HEK293 (cell line): ENCODE data around the gene BIRC7.

Experiments used
- HOXA7 ChIP-seq: sonication (generic); formaldehyde crosslinking; IDR thresholded peaks from 2 replicates; pipeline ENCODE4 v1.8.1; 2022; ENCODE audit warnings: missing genetic modification reagents, borderline replicate concordance
- KLF9 ChIP-seq: fragments of 450-650 bp; formaldehyde crosslinking; IDR thresholded peaks from 2 replicates; pipeline ENCODE4 v1.5.1; 2016; ENCODE audit warnings: missing biosample characterization, missing genetic modification characterization, low read depth
- ZBTB21 ChIP-seq: fragments of 450-650 bp; formaldehyde crosslinking; IDR thresholded peaks from 2 replicates; pipeline ENCODE4 v1.5.1; 2017; ENCODE audit warnings: missing biosample characterization, missing genetic modification characterization
- ZNF138 ChIP-seq: fragments of 450-650 bp; formaldehyde crosslinking; IDR thresholded peaks from 2 replicates; pipeline ENCODE4 v1.5.1; 2016; ENCODE audit warnings: missing biosample characterization, missing genetic modification characterization, borderline replicate concordance
- ZNF274 ChIP-seq, 2 experiments: fragments of 200-500 bp in 1 of 2; fragments of 450-650 bp in 1 of 2; sonication (Bioruptor generic) in 1 of 2; formaldehyde crosslinking in 1 of 2; IDR thresholded peaks; 2 replicates each; pipeline versions ENCODE4 v1.5.1 to v1.6.1; 2014 to 2016; ENCODE audit warnings: borderline replicate concordance in 1 of 2, inconsistent platforms in 1 of 2, low read length in 1 of 2, missing biosample characterization in 1 of 2, missing genetic modification characterization in 1 of 2
- ZNF785 ChIP-seq: fragments of 450-650 bp; formaldehyde crosslinking; IDR thresholded peaks from 2 replicates; pipeline ENCODE4 v1.5.1; 2016; ENCODE audit warnings: missing biosample characterization, missing genetic modification characterization
- ZSCAN23 ChIP-seq: fragments of 450-650 bp; formaldehyde crosslinking; IDR thresholded peaks from 2 replicates; pipeline ENCODE4 v1.5.1; 2016; ENCODE audit warnings: missing biosample characterization, missing genetic modification characterization
- TF ChIP-seq, protein P1 (sequence below): fragments of 450-650 bp; formaldehyde crosslinking; IDR thresholded peaks from 2 replicates; pipeline ENCODE4 v1.5.1; 2016; ENCODE audit warnings: missing biosample characterization, missing genetic modification characterization
- TF ChIP-seq, protein P2 (sequence below): fragments of 450-650 bp; formaldehyde crosslinking; IDR thresholded peaks from 2 replicates; pipeline ENCODE4 v1.5.1; 2016; ENCODE audit warnings: missing biosample characterization, missing genetic modification characterization
- TF ChIP-seq, protein P3 (sequence below): fragments of 450-650 bp; formaldehyde crosslinking; IDR thresholded peaks from 2 replicates; pipeline ENCODE4 v1.5.1; 2017; ENCODE audit warnings: missing biosample characterization, mild to moderate bottlenecking, missing genetic modification characterization, moderate library complexity
- TF ChIP-seq, protein P4 (sequence below): fragments of 450-650 bp; formaldehyde crosslinking; IDR thresholded peaks from 2 replicates; pipeline ENCODE4 v1.5.1; 2017; ENCODE audit warnings: missing biosample characterization, missing genetic modification characterization

DNA sequence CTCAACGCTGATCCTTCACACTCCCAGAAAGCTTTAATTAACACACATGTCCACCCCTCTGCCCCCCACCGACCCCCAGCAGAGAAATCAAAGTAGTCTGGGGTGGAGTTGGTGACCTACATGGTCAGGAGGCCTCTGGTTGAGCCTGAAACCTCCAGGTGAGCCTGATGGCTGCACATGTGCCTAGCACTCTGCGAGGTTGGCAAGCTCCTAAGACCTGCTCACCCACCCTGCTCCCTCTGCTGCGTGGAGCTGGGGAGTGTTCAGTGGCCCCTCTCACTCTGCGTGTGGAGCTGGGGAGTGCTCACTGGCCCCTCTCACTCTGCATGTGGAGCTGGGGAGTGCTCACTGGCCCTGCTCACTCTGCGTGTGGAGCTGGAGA, 11.9 kb upstream of the BIRC7 start:
- TF ChIP-seq HOXA7 (CRISPR knock-in tag) (no peak), ZNF785 (no peak), ZNF274 (IDR thresholded peaks at IDR 0.05; ENCODE audit: low read length) (no peak), ZNF274 (tag by site-specific recombination; IDR thresholded peaks at IDR 0.05; ENCODE audit: borderline replicate concordance) (no peak), ZNF138 (tag by site-specific recombination) (no peak), ZBTB21 (tag by site-specific recombination) (no peak), KLF9 (tag by site-specific recombination) (no peak), ZSCAN23 (tag by site-specific recombination) (no peak)
- TF ChIP-seq, protein P1, sequence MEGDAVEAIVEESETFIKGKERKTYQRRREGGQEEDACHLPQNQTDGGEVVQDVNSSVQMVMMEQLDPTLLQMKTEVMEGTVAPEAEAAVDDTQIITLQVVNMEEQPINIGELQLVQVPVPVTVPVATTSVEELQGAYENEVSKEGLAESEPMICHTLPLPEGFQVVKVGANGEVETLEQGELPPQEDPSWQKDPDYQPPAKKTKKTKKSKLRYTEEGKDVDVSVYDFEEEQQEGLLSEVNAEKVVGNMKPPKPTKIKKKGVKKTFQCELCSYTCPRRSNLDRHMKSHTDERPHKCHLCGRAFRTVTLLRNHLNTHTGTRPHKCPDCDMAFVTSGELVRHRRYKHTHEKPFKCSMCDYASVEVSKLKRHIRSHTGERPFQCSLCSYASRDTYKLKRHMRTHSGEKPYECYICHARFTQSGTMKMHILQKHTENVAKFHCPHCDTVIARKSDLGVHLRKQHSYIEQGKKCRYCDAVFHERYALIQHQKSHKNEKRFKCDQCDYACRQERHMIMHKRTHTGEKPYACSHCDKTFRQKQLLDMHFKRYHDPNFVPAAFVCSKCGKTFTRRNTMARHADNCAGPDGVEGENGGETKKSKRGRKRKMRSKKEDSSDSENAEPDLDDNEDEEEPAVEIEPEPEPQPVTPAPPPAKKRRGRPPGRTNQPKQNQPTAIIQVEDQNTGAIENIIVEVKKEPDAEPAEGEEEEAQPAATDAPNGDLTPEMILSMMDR (tag by site-specific recombination) = no peak
- TF ChIP-seq, protein P2, sequence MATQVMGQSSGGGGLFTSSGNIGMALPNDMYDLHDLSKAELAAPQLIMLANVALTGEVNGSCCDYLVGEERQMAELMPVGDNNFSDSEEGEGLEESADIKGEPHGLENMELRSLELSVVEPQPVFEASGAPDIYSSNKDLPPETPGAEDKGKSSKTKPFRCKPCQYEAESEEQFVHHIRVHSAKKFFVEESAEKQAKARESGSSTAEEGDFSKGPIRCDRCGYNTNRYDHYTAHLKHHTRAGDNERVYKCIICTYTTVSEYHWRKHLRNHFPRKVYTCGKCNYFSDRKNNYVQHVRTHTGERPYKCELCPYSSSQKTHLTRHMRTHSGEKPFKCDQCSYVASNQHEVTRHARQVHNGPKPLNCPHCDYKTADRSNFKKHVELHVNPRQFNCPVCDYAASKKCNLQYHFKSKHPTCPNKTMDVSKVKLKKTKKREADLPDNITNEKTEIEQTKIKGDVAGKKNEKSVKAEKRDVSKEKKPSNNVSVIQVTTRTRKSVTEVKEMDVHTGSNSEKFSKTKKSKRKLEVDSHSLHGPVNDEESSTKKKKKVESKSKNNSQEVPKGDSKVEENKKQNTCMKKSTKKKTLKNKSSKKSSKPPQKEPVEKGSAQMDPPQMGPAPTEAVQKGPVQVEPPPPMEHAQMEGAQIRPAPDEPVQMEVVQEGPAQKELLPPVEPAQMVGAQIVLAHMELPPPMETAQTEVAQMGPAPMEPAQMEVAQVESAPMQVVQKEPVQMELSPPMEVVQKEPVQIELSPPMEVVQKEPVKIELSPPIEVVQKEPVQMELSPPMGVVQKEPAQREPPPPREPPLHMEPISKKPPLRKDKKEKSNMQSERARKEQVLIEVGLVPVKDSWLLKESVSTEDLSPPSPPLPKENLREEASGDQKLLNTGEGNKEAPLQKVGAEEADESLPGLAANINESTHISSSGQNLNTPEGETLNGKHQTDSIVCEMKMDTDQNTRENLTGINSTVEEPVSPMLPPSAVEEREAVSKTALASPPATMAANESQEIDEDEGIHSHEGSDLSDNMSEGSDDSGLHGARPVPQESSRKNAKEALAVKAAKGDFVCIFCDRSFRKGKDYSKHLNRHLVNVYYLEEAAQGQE (tag by site-specific recombination) = no peak
- TF ChIP-seq, protein P3, sequence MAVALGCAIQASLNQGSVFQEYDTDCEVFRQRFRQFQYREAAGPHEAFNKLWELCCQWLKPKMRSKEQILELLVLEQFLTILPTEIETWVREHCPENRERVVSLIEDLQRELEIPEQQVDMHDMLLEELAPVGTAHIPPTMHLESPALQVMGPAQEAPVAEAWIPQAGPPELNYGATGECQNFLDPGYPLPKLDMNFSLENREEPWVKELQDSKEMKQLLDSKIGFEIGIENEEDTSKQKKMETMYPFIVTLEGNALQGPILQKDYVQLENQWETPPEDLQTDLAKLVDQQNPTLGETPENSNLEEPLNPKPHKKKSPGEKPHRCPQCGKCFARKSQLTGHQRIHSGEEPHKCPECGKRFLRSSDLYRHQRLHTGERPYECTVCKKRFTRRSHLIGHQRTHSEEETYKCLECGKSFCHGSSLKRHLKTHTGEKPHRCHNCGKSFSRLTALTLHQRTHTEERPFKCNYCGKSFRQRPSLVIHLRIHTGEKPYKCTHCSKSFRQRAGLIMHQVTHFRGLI (tag by site-specific recombination) = no peak
- TF ChIP-seq, protein P4, sequence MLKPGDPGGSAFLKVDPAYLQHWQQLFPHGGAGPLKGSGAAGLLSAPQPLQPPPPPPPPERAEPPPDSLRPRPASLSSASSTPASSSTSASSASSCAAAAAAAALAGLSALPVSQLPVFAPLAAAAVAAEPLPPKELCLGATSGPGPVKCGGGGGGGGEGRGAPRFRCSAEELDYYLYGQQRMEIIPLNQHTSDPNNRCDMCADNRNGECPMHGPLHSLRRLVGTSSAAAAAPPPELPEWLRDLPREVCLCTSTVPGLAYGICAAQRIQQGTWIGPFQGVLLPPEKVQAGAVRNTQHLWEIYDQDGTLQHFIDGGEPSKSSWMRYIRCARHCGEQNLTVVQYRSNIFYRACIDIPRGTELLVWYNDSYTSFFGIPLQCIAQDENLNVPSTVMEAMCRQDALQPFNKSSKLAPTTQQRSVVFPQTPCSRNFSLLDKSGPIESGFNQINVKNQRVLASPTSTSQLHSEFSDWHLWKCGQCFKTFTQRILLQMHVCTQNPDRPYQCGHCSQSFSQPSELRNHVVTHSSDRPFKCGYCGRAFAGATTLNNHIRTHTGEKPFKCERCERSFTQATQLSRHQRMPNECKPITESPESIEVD (tag by site-specific recombination) = no peak
